ENCODE results near the gene CAMP.

- TF ChIP-seq, protein P1, sequence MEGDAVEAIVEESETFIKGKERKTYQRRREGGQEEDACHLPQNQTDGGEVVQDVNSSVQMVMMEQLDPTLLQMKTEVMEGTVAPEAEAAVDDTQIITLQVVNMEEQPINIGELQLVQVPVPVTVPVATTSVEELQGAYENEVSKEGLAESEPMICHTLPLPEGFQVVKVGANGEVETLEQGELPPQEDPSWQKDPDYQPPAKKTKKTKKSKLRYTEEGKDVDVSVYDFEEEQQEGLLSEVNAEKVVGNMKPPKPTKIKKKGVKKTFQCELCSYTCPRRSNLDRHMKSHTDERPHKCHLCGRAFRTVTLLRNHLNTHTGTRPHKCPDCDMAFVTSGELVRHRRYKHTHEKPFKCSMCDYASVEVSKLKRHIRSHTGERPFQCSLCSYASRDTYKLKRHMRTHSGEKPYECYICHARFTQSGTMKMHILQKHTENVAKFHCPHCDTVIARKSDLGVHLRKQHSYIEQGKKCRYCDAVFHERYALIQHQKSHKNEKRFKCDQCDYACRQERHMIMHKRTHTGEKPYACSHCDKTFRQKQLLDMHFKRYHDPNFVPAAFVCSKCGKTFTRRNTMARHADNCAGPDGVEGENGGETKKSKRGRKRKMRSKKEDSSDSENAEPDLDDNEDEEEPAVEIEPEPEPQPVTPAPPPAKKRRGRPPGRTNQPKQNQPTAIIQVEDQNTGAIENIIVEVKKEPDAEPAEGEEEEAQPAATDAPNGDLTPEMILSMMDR (IDR thresholded peaks at IDR 0.05), result no peak
- no peak for TF ChIP-seq POLR2AphosphoS5 (IDR thresholded peaks at IDR 0.05)
- no peak for TF ChIP-seq POLR2A (IDR thresholded peaks at IDR 0.05)
- TF ChIP-seq EP300 (IDR thresholded peaks at IDR 0.05), result no peak
Observed at GRCh38 chr3:48240000-48240963, 17.0 kb downstream of the CAMP start.

Data from suprapubic skin (tissue), 4 donors.